WERI-Rb-1 (cell line): Measurements from ENCODE around the gene GTSF1L.
A peak's percentile ranks its signal among the peaks of the same experiment; 100 is the strongest.

Experiments
- DNase-seq: peaks from one replicate; pipeline ENCODE4 v3.0.0-alpha.2; 2020
- H3K27ac ChIP-seq: fragments of 250-450 bp; sonication (Bioruptor Pico); 2 replicates; pipeline ENCODE4 v1.5.1; 2020; ENCODE audit warnings: mild to moderate bottlenecking, moderate library complexity
- H3K27me3 ChIP-seq: fragments of 250-450 bp; sonication (Bioruptor Pico); 2 replicates; pipeline ENCODE4 v1.5.1; 2021; ENCODE audit warnings: mild to moderate bottlenecking, low read depth, moderate library complexity; ENCODE audit not compliant: insufficient read depth, severe bottlenecking
- H3K36me3 ChIP-seq: fragments of 250-450 bp; sonication (Bioruptor Pico); 2 replicates; pipeline ENCODE4 v1.5.1; 2020; ENCODE audit warnings: mild to moderate bottlenecking, moderate library complexity
- H3K4me3 ChIP-seq: 2 replicates; pipeline ENCODE4 v1.5.1; 2011; ENCODE audit warnings: low read depth, mild to moderate bottlenecking, control low read depth, low read length
- H3K9me3 ChIP-seq: fragments of 250-450 bp; sonication (Bioruptor Pico); 2 replicates; pipeline ENCODE4 v1.5.1; 2021; ENCODE audit warnings: mild to moderate bottlenecking, moderate library complexity; ENCODE audit not compliant: severe bottlenecking
- TF ChIP-seq, protein P1 (sequence below): IDR thresholded peaks from 2 replicates; pipeline ENCODE4 v1.5.1; 2011; ENCODE audit warnings: low read depth, mild to moderate bottlenecking, control low read depth, inconsistent platforms, low read length

The GTSF1L gene

DNA sequence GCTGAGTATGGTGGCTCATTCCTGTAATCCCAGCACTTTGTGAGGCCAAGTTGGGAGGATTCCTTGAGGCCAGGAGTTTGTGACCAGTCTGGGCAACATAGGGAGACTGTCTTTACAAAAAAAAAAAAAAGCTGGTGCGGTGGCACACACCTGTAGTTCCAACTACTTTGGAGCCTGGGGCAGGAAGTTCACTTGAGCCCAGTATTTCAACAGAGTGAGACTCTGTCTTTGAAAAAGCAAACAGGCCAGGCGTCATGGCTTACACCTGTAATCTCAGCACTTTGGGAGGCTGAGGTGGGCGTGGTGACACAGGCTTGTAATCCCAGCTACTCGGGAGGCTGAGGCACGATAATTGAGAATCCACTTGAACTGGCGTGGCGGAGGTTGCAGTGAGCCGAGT lies 31.2 kb downstream of the GTSF1L start:
- DNase-seq = no peak
- Histone ChIP-seq H3K27ac (no peak overlapping the region), H3K27me3 (no peaks in the 10 kb centered on the region), H3K4me3 (no peak overlapping the region), H3K9me3 (no peaks in the 10 kb centered on the region), H3K36me3 (peaks cover 67% of the 10 kb centered on the region)
- TF ChIP-seq, protein P1, sequence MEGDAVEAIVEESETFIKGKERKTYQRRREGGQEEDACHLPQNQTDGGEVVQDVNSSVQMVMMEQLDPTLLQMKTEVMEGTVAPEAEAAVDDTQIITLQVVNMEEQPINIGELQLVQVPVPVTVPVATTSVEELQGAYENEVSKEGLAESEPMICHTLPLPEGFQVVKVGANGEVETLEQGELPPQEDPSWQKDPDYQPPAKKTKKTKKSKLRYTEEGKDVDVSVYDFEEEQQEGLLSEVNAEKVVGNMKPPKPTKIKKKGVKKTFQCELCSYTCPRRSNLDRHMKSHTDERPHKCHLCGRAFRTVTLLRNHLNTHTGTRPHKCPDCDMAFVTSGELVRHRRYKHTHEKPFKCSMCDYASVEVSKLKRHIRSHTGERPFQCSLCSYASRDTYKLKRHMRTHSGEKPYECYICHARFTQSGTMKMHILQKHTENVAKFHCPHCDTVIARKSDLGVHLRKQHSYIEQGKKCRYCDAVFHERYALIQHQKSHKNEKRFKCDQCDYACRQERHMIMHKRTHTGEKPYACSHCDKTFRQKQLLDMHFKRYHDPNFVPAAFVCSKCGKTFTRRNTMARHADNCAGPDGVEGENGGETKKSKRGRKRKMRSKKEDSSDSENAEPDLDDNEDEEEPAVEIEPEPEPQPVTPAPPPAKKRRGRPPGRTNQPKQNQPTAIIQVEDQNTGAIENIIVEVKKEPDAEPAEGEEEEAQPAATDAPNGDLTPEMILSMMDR = no peak

DNA sequence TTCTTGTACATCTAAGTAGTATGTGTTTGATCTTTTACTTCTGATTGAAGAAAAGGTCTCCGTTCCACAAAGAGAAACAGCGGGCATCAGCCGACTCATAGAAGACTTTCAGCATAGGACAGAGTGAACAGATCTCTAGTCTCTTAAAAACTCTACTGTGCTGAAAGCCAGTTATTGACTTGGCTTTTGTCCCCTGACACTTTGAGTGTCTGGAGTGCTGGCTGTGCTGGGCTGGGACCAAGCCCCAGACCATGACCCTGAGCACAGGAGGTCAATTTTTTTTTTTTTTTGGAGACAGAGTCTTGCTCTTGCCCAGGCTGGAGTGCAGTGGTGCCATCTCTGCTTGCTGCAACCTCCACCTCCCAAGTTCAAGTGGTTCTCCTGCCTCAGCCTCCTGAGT lies 32.0 kb downstream of the GTSF1L start:
- Histone ChIP-seq H3K4me3 (no peak overlapping the region), H3K27ac (no peak overlapping the region), H3K9me3 (no peaks in the 10 kb centered on the region), H3K27me3 (no peaks in the 10 kb centered on the region), H3K36me3 (peaks cover 64% of the 10 kb centered on the region)
- DNase-seq = no peak
- TF ChIP-seq, protein P1 = no peak

DNA sequence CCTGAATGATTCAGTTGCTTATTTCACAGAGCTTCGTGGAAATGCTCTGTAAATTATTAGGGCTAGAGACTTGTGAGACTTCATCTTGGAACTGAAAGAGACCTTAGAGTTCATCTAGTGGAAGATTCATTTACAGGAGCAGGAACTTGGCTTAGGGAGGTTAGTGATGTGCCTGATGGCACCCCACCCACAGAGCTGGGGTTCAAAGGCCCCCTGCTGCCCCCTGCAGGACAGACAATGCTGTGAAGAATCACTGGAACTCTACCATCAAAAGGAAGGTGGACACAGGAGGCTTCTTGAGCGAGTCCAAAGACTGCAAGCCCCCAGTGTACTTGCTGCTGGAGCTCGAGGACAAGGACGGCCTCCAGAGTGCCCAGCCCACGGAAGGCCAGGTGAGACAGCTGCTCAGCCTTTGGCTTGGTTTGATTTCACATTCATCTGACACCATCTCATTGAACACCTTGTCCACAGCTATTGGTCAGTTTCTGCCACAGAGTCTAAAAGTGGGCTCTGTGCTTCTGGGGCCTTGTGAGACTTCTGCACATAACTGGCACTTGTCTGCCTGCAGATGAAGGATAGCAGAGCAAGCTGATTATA lies 34.8 kb downstream of the GTSF1L start:
- DNase-seq = peak; percentile 64
- no peaks in the 10 kb centered on the region for H3K9me3 ChIP-seq
- no peak overlapping the region for H3K4me3 ChIP-seq
- H3K27me3 ChIP-seq = no peaks in the 10 kb centered on the region
- H3K36me3 ChIP-seq = peaks cover 74% of the 10 kb centered on the region
- no peak overlapping the region for H3K27ac ChIP-seq
- TF ChIP-seq, protein P1 = peak; percentile 77

DNA sequence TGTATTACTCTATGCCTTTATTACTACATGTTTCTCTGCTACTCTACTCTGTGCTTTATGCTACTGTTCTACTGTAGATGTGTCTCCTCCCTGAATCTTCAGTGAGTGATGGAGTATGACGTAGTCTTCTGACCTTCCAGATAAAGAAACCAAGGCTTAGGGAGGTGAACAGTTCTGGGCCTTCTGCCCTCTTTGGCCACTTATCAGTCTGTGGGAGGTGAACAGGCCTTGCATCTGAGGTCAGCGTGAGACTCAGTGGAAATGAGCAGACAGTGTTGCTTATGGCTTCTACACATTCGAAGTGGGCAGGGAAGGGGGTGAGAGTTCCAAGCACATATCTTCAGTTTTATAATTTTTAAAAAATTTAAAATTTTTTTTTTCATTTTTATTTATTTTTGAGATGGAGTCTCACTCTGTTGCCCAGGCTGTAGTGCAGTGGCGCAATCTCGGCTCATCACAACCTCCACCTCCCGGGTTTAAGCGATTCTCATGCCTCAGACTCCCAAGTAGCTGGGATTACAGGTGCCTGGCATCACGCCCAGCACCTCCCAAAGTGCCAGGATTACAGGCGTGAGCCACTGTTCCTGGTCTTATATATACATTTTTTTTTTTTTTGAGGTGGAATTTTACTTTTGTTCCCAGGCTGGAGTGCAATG lies 35.7 kb downstream of the GTSF1L start:
- Histone ChIP-seq H3K4me3 (no peak overlapping the region), H3K9me3 (no peaks in the 10 kb centered on the region), H3K27ac (no peak overlapping the region), H3K27me3 (no peaks in the 10 kb centered on the region), H3K36me3 (peaks cover 72% of the 10 kb centered on the region)
- TF ChIP-seq, protein P1 = no peak
- no peak for DNase-seq

DNA sequence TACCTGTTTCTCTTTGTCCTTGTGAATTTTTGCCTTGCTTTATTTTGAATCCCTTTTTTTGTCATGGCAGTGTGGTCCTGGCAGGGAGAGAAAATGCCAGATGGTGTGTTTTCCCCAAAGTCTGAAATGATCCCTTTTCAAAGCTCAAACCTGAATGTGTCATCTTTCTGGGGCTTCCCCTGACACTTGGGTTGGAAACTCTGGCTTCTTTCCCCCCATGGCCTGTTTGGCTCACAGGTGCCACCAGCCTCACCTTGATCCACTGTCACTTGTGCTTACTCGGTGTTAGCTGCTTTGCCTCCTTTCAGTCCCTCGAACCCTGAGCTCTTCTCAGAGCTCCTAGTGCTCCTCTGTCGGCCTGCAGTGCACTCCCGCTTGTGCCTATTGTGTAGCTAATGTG lies 37.6 kb downstream of the GTSF1L start:
- no peaks in the 10 kb centered on the region for H3K9me3 ChIP-seq
- no peak for DNase-seq
- peaks cover 73% of the 10 kb centered on the region for H3K36me3 ChIP-seq
- no peaks in the 10 kb centered on the region for H3K27me3 ChIP-seq
- TF ChIP-seq, protein P1 = no peak
- H3K27ac ChIP-seq = no peak overlapping the region
- no peak overlapping the region for H3K4me3 ChIP-seq

DNA sequence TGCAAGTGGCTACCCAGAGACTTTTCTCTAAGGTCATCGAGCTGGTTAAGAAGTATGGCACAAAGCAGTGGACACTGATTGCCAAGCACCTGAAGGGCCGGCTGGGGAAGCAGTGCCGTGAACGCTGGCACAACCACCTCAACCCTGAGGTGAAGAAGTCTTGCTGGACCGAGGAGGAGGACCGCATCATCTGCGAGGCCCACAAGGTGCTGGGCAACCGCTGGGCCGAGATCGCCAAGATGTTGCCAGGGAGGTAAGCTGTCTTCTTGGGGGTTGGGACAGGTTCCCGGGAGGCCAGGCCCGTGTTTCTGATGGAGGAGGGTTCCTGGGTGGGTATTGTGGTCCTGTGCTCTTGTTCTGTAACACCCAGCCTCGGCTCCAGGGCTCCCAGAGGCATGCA lies 40.0 kb downstream of the GTSF1L start:
- TF ChIP-seq, protein P1 = no peak
- H3K36me3 ChIP-seq = peaks cover 74% of the 10 kb centered on the region
- DNase-seq = no peak
- H3K27ac ChIP-seq = no peak overlapping the region
- no peaks in the 10 kb centered on the region for H3K9me3 ChIP-seq
- no peak overlapping the region for H3K4me3 ChIP-seq
- no peaks in the 10 kb centered on the region for H3K27me3 ChIP-seq
